Mesenchymal stem cell (in vitro differentiated cells and primary cell): Measurements from ENCODE around the gene CDCA3.
"Not testable (repeated sequence)": the region's sequence is repeated elsewhere in the genome, so short reads cannot be mapped to it uniquely, and the experiment has no call there.

ENCODE experiments used
- DNase-seq: peaks from one replicate; pipeline ENCODE4 v3.0.0-alpha.2; 2013
- H2AFZ ChIP-seq: one replicate; pipeline ENCODE4 v1.6.1; 2013; ENCODE audit warnings: low read depth, mild to moderate bottlenecking, control low read depth, inconsistent platforms, low read length, moderate library complexity
- H2AK5ac ChIP-seq: 2 replicates; pipeline ENCODE4 v1.6.1; 2013; ENCODE audit warnings: low read length, moderate library complexity, mild to moderate bottlenecking, inconsistent platforms; ENCODE audit not compliant: severe bottlenecking
- H2BK120ac ChIP-seq: one replicate; pipeline ENCODE4 v1.6.1; 2013; ENCODE audit warnings: low read depth, mild to moderate bottlenecking, inconsistent platforms, low read length, moderate library complexity
- H2BK12ac ChIP-seq, 2 experiments: one replicate each; pipeline ENCODE4 v1.6.1; 2013; ENCODE audit warnings: inconsistent platforms in 2 of 2, low read length in 2 of 2, mild to moderate bottlenecking in 2 of 2, moderate library complexity in 2 of 2, control low read depth in 1 of 2
- H2BK15ac ChIP-seq: one replicate; pipeline ENCODE4 v1.6.1; 2013; ENCODE audit warnings: mild to moderate bottlenecking, low read depth, inconsistent platforms; ENCODE audit not compliant: poor library complexity, severe bottlenecking
- H2BK5ac ChIP-seq: 2 replicates; pipeline ENCODE4 v1.6.1; 2013; ENCODE audit warnings: low read depth, mild to moderate bottlenecking, low read length, control low read depth, inconsistent platforms; ENCODE audit not compliant: poor library complexity, severe bottlenecking
- H3K14ac ChIP-seq, 2 experiments: one replicate each; pipeline ENCODE4 v1.6.1; 2013; ENCODE audit warnings: inconsistent platforms in 2 of 2, low read length in 2 of 2, control low read depth in 1 of 2, mild to moderate bottlenecking in 1 of 2, moderate library complexity in 1 of 2
- H3K18ac ChIP-seq, 2 experiments: one replicate each; pipeline ENCODE4 v1.6.1; 2013; ENCODE audit warnings: inconsistent platforms in 2 of 2, low read length in 2 of 2, control low read depth in 1 of 2, low read depth in 1 of 2, mild to moderate bottlenecking in 1 of 2
- H3K23ac ChIP-seq, 2 experiments: one replicate each; pipeline ENCODE4 v1.6.1; 2013; ENCODE audit warnings: inconsistent platforms in 2 of 2, low read length in 2 of 2, mild to moderate bottlenecking in 2 of 2, moderate library complexity in 2 of 2, control low read depth in 1 of 2
- H3K27ac ChIP-seq: 2 replicates; pipeline ENCODE4 v1.5.1; 2013; ENCODE audit warnings: mild to moderate bottlenecking, moderate library complexity, low read length, control low read depth, inconsistent platforms; ENCODE audit not compliant: poor library complexity, severe bottlenecking
- H3K27me3 ChIP-seq, 2 experiments: 2 replicates each; pipeline versions ENCODE4 v1.6.1 to v1.7.0; 2013; ENCODE audit warnings: low read length in 2 of 2, mild to moderate bottlenecking in 2 of 2, moderate library complexity in 2 of 2, control low read depth in 1 of 2, inconsistent platforms in 1 of 2; ENCODE audit not compliant: control insufficient read depth in 1 of 2, insufficient read depth in 1 of 2
- H3K36me3 ChIP-seq, 2 experiments: 2 replicates each; pipeline versions ENCODE4 v1.6.1 to v1.7.0; 2013; ENCODE audit warnings: low read length in 2 of 2, control low read depth in 1 of 2, inconsistent platforms in 1 of 2, low read depth in 1 of 2, mild to moderate bottlenecking in 1 of 2; ENCODE audit not compliant: insufficient read depth in 2 of 2, control insufficient read depth in 1 of 2
- H3K4ac ChIP-seq, 2 experiments: one replicate each; pipeline ENCODE4 v1.6.1; 2013; ENCODE audit warnings: inconsistent platforms in 2 of 2, low read length in 2 of 2, mild to moderate bottlenecking in 2 of 2, moderate library complexity in 2 of 2, control low read depth in 1 of 2, low read depth in 1 of 2
- H3K4me1 ChIP-seq: 2 replicates; pipeline ENCODE4 v1.6.1; 2013; ENCODE audit warnings: low read depth, low read length, control low read depth; ENCODE audit not compliant: control insufficient read depth, insufficient read depth
- H3K4me2 ChIP-seq: 2 replicates; pipeline ENCODE4 v1.6.1; 2013; ENCODE audit warnings: low read length, mild to moderate bottlenecking, inconsistent platforms; ENCODE audit not compliant: poor library complexity, severe bottlenecking
- H3K4me3 ChIP-seq, 2 experiments: 2 replicates each; pipeline versions ENCODE4 v1.5.1 to v1.7.0; 2013; ENCODE audit warnings: low read length in 2 of 2, mild to moderate bottlenecking in 2 of 2, control low read depth in 1 of 2, low read depth in 1 of 2; ENCODE audit not compliant: insufficient read depth in 1 of 2
- H3K79me1 ChIP-seq: replicated peaks from 2 replicates; pipeline ENCODE4 v1.6.1; 2013; ENCODE audit warnings: mild to moderate bottlenecking, control low read depth, low read length, inconsistent platforms; ENCODE audit not compliant: poor library complexity, severe bottlenecking
- H3K9ac ChIP-seq: 2 replicates; pipeline ENCODE4 v1.7.0; 2013; ENCODE audit warnings: mild to moderate bottlenecking, low read length, moderate library complexity
- H3K9me3 ChIP-seq: 2 replicates; pipeline ENCODE4 v1.7.0; 2013; ENCODE audit warnings: mild to moderate bottlenecking, low read length; ENCODE audit not compliant: control insufficient read depth
- H4K8ac ChIP-seq: one replicate; pipeline ENCODE4 v1.6.1; 2013; ENCODE audit warnings: inconsistent platforms, mild to moderate bottlenecking, low read length, moderate library complexity
- H4K91ac ChIP-seq: one replicate; pipeline ENCODE4 v1.6.1; 2013; ENCODE audit warnings: mild to moderate bottlenecking, low read length, inconsistent platforms
- WGBS: methylation state at CpG from one replicate; pipeline ENCODE4 v1.1.7; 2013; ENCODE audit warnings: mixed read lengths; 5-methylcytosine and 5-hydroxymethylcytosine counted together

Gene CDCA3

DNA sequence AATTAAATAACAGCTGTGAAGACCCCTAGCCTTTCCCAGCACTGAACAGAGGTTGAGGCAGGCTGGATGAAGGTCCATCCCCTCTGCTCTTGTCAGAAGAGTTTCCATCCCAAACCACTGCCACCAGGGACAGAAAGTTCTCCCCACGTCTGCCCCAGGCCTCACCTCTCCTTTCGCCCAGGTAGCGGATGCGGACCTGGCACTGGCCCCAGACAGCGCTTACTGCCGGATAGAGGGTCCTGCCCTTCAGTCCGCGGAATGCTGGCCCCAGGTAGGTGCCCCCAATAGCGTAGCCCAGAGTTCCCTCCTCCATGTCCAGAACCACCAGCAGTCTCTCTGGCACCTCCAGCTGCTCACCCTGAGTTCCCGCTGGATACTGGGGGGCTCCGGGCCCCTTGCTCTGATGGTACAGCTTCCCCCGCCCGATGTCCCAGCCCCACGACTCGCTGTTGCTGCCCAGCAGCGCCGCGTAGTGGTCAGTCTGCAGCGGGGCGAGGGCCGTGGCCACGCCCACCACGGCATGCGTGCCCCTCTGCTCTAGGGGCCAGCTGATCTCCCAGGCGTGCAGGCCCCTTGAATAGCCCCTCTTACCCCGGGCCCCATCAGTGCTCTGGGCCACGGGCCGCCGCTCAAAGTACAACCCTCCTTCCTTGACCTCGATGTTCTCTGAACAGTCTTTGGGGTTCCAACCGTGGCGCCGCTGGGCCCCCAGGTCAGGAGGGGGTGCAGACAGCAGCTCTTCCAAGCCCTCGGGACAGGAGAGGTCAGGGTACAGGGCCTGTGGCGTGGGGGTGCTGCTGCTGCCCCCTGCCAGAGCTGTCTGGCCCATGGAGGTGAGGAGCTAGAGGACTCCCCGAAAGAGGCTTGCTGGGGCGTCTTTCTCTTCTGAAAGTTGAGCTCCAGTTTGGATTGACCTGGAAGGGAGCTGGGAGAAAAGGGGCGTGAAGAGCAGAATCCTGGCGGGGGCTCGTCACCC, 21.3 kb upstream of the CDCA3 start:
- H2AFZ ChIP-seq, result no peak overlapping the region
- no peak overlapping the region for H2BK120ac ChIP-seq

DNA sequence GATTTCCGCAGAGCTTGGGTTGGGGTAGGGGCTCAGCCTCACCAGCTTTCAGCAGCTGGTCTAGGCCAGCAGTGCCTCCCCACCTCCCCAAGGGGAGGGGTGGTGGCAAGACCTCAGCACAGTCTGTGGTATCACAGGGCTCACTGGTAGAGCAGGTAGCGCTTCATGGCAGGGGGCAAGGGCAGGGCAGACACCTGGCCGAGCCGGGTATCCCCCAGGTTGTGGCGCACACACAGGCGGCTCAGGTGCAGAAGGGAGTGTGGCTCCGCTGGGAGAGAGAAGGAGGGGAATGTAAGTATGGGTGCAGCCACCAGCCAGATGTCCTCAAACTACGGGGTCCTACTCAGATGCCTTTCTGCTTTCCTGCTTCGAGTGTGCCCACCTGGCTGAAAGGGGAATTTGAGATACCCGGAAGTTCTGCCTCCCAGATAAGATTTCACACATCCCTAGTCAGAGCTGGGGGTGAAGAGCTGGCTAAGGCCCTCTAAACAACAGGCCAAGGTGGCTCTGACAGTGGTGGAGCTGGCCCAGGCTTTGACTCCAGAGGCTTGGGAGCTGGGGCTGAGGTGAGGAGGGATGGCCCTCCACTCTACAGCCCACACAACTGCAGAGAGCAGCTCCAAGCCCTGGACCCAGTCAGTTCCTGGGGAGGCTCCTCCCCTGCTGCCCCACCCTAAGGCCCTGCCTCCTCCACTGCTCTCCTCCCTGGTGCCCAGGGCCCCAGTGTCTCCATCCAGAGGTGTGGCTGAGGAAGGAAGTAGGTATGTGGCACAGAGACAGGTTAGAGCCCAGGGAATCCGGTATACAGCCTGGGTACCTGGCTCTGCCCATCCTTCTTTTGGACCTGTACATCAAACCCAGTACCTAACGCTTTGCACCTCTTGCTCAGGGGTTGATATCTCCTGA, 20.2 kb upstream of the CDCA3 start:
- WGBS, result 89% methylated on average over 11 of the region's 12 CpGs
- peak overlapping the region; percentile 25 for H3K27ac ChIP-seq
- DNase-seq, result peak; percentile 20

More for the DNA sequence above, 21.3 kb upstream of the CDCA3 start:
- Histone ChIP-seq H3K79me1 (peaks cover 5% of the 10 kb centered on the region), H3K18ac (peak overlapping the region; percentile 67 to 92), H3K23ac (peak overlapping the region in 1 of 2 experiments; percentile 98), H3K36me3 (peaks cover 27 to 43% of the 10 kb centered on the region in 2 experiments), H3K27ac (peak overlapping the region; percentile 90), H3K27me3 (no peaks in the 10 kb centered on the region), H4K8ac (peak overlapping the region; percentile 28), H4K91ac (peak overlapping the region; percentile 34), H3K9me3 (no peaks in the 10 kb centered on the region), H2BK15ac (peak overlapping the region; percentile 53), H3K4me3 (peak overlapping the region; percentile 86 to 89), H2BK5ac (peak overlapping the region; percentile 22), H3K4ac (peak overlapping the region; percentile 9 to 81), H3K14ac (peak overlapping the region; percentile 62 to 93), H3K4me2 (peak overlapping the region; percentile 91), H3K9ac (peak overlapping the region; percentile 97), H2BK12ac (no peak overlapping the region), H3K4me1 (peaks cover 20% of the 10 kb centered on the region), H2AK5ac (peak overlapping the region; percentile 39)
- 3% methylated on average over 36 of the region's 40 CpGs for WGBS
- DNase-seq, result peak; percentile 73

GRCh38 chr12:6870304-6870703, 19.2 kb upstream of the CDCA3 start:
- H2BK120ac ChIP-seq, H3K14ac ChIP-seq, H2AK5ac ChIP-seq, H3K4me2 ChIP-seq, H2BK15ac ChIP-seq, H4K8ac ChIP-seq, H3K18ac ChIP-seq, H3K27me3 ChIP-seq, H4K91ac ChIP-seq, H2BK5ac ChIP-seq, H3K9me3 ChIP-seq, H2BK12ac ChIP-seq, H3K4ac ChIP-seq, H3K23ac ChIP-seq, H3K27ac ChIP-seq, H3K79me1 ChIP-seq, H2AFZ ChIP-seq: not testable (repeated sequence)
- peak overlapping the region; percentile 97 for H3K9ac ChIP-seq
- H3K36me3 ChIP-seq, result peaks cover 37 to 41% of the 10 kb centered on the region in 2 experiments
- WGBS, result 82% methylated on average over 4 of the region's 4 CpGs
- DNase-seq, result peak; percentile 30
- H3K4me1 ChIP-seq, result peaks cover 28% of the 10 kb centered on the region
- peak overlapping the region in 1 of 2 experiments; percentile 94 for H3K4me3 ChIP-seq

More for the DNA sequence above, 20.2 kb upstream of the CDCA3 start:
- Histone ChIP-seq H2BK5ac (no peak overlapping the region), H3K9me3 (no peaks in the 10 kb centered on the region), H2AFZ (no peak overlapping the region), H2BK15ac (no peak overlapping the region), H3K79me1 (peaks cover 2% of the 10 kb centered on the region), H3K27me3 (no peaks in the 10 kb centered on the region), H3K4me2 (peak overlapping the region; percentile 91), H3K14ac (no peak overlapping the region), H3K4ac (no peak overlapping the region), H4K91ac (no peak overlapping the region), H2BK12ac (peak overlapping the region in 1 of 2 experiments; percentile 67), H4K8ac (peak overlapping the region; percentile 19), H3K36me3 (peaks cover 29 to 40% of the 10 kb centered on the region in 2 experiments), H3K23ac (peak overlapping the region in 1 of 2 experiments; percentile 27), H3K18ac (peak overlapping the region in 1 of 2 experiments; percentile 22), H3K4me1 (peaks cover 28% of the 10 kb centered on the region), H2AK5ac (peak overlapping the region; percentile 6), H3K9ac (peak overlapping the region; percentile 97), H2BK120ac (no peak overlapping the region), H3K4me3 (peak overlapping the region in 1 of 2 experiments; percentile 89)
